Lower lobe of right lung (tissue), 2 donors: ENCODE data around the gene RNF166. TPM values are rescaled to one million over a fixed set of nuclear protein-coding genes. Genes with fewer than 3 reads are reported as not detected.
A peak's percentile ranks its signal among the peaks of the same experiment; 100 is the strongest.

Experiments
- ATAC-seq, 2 donors: fragments of 200-7000 bp; cut with Tn5 transposase; one replicate each; pipeline ENCODE4 v1.9.1; 2020 to 2022; ENCODE audit warnings: mild to moderate bottlenecking in 2 of 2, moderate library complexity in 2 of 2
- DNase-seq: peaks from one replicate; pipeline ENCODE4 v3.0.0-alpha.2; 2020
- H3K27ac ChIP-seq: fragments of 200-600 bp; one replicate; pipeline ENCODE4 v1.8.0; 2022
- H3K27me3 ChIP-seq: fragments of 200-600 bp; one replicate; pipeline ENCODE4 v1.8.0; 2022; ENCODE audit warnings: low read depth
- H3K36me3 ChIP-seq: fragments of 200-600 bp; one replicate; pipeline ENCODE4 v1.8.0; 2022; ENCODE audit warnings: mild to moderate bottlenecking
- H3K4me1 ChIP-seq: fragments of 200-600 bp; one replicate; pipeline ENCODE4 v1.8.0; 2022
- H3K4me3 ChIP-seq: fragments of 200-600 bp; one replicate; pipeline ENCODE4 v1.8.0; 2022; ENCODE audit warnings: mild to moderate bottlenecking
- H3K9me3 ChIP-seq: fragments of 200-600 bp; one replicate; pipeline ENCODE4 v1.8.0; 2022
- intact Hi-C: fragments of 100-400 bp; cut with DNase I; formaldehyde crosslinking; loops from one replicate; pipeline ENCODE4 v1.11.0; 2022
- total RNA-seq: library from RNA; stranded (reverse); fragmentation: NEBNext Ultra II Directional; extraction: Animal tissue kit (Norgen Biotek cat#: 25700); gene quantifications from one replicate; pipeline ENCODE4 v1.2.1, GENCODE V29; 2021
- TF ChIP-seq, protein P1 (sequence below): fragments of 200-600 bp; IDR thresholded peaks from one replicate; pipeline ENCODE4 v1.8.0; 2022; ENCODE audit warnings: antibody characterized with exemption, mild to moderate bottlenecking
- donor health status: DM: no; HTN: yes; CAD: no; lungs with severe emphysema.

The RNF166 gene
- total RNA-seq, 1 donor from 2014 or later: 61.9 TPM

DNA sequence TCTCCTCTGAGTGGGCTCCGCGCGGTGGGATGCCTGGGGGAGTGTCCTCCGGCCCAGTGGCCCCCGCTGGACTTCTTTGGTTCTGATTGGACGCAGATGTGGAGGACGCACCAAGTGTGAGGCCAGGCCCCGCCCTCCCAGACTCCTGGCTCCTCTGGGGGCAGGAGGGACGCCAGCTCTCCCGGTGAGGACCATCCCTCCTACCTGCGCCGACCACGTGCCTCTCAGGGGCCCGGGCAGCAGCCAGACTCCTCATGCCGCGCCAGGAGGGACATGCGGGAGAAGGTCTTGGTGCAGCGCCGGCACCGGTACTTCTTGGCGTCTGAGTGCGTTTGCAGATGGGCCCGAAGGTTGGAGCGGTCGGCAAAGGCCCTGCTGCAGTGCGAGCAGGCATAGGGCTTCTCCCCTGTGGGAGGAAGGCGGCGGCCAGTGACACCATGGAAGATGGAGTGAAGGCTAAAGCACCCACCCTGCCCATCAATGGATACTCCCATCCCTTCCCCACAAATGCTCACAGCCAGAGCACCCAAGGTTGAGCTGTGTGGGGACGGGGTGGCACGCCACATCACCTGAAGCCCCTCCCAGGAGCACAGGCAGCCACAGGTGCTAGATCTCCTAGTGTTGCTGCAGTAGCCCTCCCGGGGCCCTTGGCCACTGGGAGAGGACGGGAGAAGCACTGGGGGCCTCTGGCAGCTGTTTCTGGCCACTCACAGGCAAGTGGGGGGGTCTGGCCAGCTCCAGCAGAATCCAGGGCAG lies 27.8 kb downstream of the RNF166 start:
- Histone ChIP-seq H3K36me3 (peaks cover 17% of the 10 kb centered on the region), H3K9me3 (no peaks in the 10 kb centered on the region), H3K27me3 (peaks cover 25% of the 10 kb centered on the region), H3K4me1 (peaks cover 18% of the 10 kb centered on the region), H3K27ac (no peak overlapping the region), H3K4me3 (no peak overlapping the region)
- intact Hi-C loops: no loop called here
- TF ChIP-seq, protein P1, sequence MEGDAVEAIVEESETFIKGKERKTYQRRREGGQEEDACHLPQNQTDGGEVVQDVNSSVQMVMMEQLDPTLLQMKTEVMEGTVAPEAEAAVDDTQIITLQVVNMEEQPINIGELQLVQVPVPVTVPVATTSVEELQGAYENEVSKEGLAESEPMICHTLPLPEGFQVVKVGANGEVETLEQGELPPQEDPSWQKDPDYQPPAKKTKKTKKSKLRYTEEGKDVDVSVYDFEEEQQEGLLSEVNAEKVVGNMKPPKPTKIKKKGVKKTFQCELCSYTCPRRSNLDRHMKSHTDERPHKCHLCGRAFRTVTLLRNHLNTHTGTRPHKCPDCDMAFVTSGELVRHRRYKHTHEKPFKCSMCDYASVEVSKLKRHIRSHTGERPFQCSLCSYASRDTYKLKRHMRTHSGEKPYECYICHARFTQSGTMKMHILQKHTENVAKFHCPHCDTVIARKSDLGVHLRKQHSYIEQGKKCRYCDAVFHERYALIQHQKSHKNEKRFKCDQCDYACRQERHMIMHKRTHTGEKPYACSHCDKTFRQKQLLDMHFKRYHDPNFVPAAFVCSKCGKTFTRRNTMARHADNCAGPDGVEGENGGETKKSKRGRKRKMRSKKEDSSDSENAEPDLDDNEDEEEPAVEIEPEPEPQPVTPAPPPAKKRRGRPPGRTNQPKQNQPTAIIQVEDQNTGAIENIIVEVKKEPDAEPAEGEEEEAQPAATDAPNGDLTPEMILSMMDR: no peak
- no peak for ATAC-seq
- DNase-seq: peak; percentile 43

DNA sequence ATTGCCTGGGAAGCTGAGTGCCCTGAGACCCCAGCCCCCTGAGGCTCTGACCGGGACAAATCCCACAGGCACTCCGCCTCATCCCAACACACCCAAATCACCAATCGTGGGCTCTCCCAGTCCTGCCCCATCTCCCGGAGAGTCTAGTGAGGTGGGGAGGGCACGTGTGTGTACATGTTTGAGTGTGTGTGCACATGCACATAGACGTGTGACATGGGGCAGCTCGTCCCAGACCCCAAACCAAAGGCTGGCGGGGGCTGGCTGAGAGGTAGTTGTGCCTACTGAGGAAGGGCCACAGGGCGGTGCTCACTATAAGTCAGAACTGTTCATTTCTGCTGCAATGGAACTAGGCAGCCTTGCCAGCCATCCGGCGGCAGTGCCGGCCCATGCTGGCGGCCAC lies 28.5 kb downstream of the RNF166 start:
- Histone ChIP-seq H3K9me3 (no peaks in the 10 kb centered on the region), H3K4me3 (no peak overlapping the region), H3K4me1 (peaks cover 18% of the 10 kb centered on the region), H3K27me3 (peaks cover 25% of the 10 kb centered on the region), H3K36me3 (peaks cover 17% of the 10 kb centered on the region), H3K27ac (no peak overlapping the region)
- TF ChIP-seq, protein P1: no peak
- ATAC-seq (no peak), DNase-seq (no peak)
- intact Hi-C loops: no loop called here

DNA sequence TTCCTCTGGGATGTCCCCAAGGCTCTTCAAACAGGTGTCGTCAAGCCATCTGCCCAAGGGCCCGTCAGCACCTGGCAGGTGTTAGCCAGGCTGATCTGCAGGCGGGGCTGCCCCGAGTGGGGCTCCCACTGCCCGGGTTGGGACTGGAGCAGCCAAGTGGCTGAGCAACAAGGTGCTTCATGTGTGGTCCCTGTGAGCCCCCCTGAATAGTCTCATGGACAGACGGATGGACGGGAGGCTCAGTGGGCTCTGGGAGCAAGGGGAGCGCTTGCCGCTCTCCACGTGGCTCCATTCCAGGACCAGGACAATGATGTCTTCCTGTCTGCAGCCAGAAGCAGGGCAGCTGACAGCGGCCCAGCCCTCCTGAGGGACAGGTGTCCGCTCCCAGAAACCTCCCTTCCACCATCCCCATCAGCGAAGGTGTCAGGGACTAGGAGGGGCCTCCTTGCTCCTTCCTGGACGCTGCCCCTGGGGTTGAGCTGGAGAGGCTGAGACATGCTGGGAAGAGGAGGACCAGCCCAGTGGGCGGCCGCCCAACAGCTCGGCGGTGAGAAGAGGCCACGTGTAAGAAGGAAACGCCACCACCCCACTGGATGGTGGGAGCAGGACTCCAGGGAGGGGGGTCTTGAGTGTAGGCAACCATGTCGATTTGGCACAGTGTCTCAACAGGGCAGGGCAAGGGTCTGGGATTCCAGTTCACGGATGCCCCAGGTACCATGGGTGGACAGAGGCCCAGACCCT lies 29.5 kb downstream of the RNF166 start:
- TF ChIP-seq, protein P1: no peak
- ATAC-seq: no peak
- peaks cover 20% of the 10 kb centered on the region for H3K27me3 ChIP-seq
- H3K9me3 ChIP-seq: no peaks in the 10 kb centered on the region
- intact Hi-C loops: no loop called here
- H3K36me3 ChIP-seq: peaks cover 17% of the 10 kb centered on the region
- no peak overlapping the region for H3K27ac ChIP-seq
- H3K4me1 ChIP-seq: peaks cover 9% of the 10 kb centered on the region
- H3K4me3 ChIP-seq: no peak overlapping the region
- DNase-seq: no peak

DNA sequence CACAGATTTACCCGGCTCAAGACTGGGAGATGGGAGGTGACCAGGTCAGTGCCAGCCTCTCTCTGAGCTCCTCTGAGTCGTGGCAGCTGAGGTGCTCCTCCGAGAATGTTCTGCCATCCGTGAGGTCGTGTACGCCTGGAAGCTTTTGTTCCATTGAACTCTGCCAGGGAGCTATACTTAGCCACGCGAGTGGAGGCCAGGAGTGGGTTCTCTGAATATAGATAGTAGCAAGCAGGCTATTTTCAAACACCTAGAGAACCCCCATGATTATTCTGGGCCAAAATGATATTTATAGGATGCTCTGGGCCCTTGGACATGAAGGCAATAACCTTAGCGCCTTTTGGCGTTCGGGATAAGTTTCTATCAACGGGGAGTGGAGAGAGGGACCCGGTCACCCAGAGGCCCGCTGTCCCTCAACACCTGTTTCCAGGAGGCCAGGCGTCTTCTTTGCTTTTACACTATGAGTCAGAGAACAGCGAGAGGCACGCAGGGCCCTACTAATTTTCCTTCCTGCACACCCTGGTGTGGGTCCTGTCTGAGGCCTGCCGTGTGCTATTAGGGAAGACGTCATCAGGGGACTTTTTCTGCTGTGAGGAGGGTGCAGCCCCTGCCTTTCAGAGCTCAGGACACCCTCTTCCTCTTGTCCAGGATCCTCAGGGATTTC lies 32.4 kb downstream of the RNF166 start:
- TF ChIP-seq, protein P1: no peak
- DNase-seq (no peak), ATAC-seq (no peak)
- Histone ChIP-seq H3K4me1 (no peaks in the 10 kb centered on the region), H3K27ac (no peak overlapping the region), H3K36me3 (peaks cover 11% of the 10 kb centered on the region), H3K9me3 (no peaks in the 10 kb centered on the region), H3K27me3 (peaks cover 4% of the 10 kb centered on the region), H3K4me3 (no peak overlapping the region)
- intact Hi-C loops: no loop called here

DNA sequence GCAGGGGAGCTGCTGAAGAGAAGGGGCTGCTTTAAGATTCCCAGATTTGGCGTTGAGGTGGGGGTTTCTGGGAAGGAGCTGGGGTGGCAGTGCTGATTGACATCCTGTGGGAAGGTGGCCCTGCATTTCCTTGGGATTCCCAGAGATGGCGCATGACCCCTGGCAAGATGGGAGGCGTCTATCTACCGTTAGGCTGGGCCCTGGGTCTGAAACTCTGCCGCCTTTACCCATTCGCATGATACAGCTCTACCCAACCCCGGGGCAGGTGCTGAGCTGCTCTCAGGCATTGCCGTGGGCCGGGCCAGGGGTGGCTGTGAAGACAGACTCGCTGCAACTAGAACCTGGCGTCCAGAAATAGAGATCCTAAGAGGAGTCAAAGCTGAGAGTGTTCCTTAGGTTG lies 33.4 kb downstream of the RNF166 start:
- Histone ChIP-seq H3K27me3 (no peaks in the 10 kb centered on the region), H3K4me3 (no peak overlapping the region), H3K4me1 (no peaks in the 10 kb centered on the region), H3K36me3 (peaks cover 7% of the 10 kb centered on the region), H3K9me3 (no peaks in the 10 kb centered on the region), H3K27ac (no peak overlapping the region)
- TF ChIP-seq, protein P1: no peak
- intact Hi-C loops: no loop called here
- DNase-seq (peak; percentile 48), ATAC-seq (peak in 1 of 2 donors; percentile 37)
